Central memory CD8-positive, alpha-beta T cell (primary cell): ENCODE data around the gene UST.

ENCODE experiments used
- ATAC-seq: fragments of 150-1000 bp; cut with Tn5 transposase; replicated peaks from 2 replicates; pipeline ENCODE4 v1.10.0; 2022; ENCODE audit warnings: mild to moderate bottlenecking, moderate FRiP score, moderate number of reproducible peaks; ENCODE audit not compliant: poor library complexity, severe bottlenecking; ENCODE audit errors: extremely low read depth
- DNase-seq, 2 donors: peaks; one replicate each; pipeline ENCODE4 v3.0.0; 2021; ENCODE audit warnings: low spot score in 2 of 2
- H3K27ac Mint-ChIP-seq: one replicate; pipeline ENCODE4 v1.8.0; 2022; ENCODE audit warnings: low read depth, mild to moderate bottlenecking, moderate library complexity, mixed read lengths
- H3K27me3 Mint-ChIP-seq: one replicate; pipeline ENCODE4 v1.8.0; 2022; ENCODE audit warnings: mixed read lengths
- H3K36me3 Mint-ChIP-seq: one replicate; pipeline ENCODE4 v1.8.0; 2022; ENCODE audit warnings: mild to moderate bottlenecking, moderate library complexity, mixed read lengths; ENCODE audit not compliant: insufficient read depth
- H3K4me1 Mint-ChIP-seq: one replicate; pipeline ENCODE4 v1.8.0; 2022; ENCODE audit warnings: mixed read lengths
- H3K4me3 Mint-ChIP-seq: one replicate; pipeline ENCODE4 v1.8.0; 2022; ENCODE audit warnings: mild to moderate bottlenecking, moderate library complexity, mixed read lengths
- H3K9me3 Mint-ChIP-seq: one replicate; pipeline ENCODE4 v1.8.0; 2022; ENCODE audit warnings: mixed read lengths

The UST gene

GRCh38 chr6:149020319-149020718 lies 273.5 kb downstream of the UST start:
- DNase-seq (no peak), ATAC-seq (no peak)
- Mint-ChIP-seq H3K27ac (no peak overlapping the region), H3K4me1 (no peaks in the 10 kb centered on the region), H3K36me3 (peaks cover 24% of the 10 kb centered on the region), H3K4me3 (no peak overlapping the region), H3K27me3 (no peaks in the 10 kb centered on the region), H3K9me3 (no peaks in the 10 kb centered on the region)

- Mint-ChIP-seq H3K27me3 (no peaks in the 10 kb centered on the region), H3K36me3 (peaks cover 23% of the 10 kb centered on the region), H3K4me1 (peaks cover 10% of the 10 kb centered on the region), H3K27ac (no peak overlapping the region), H3K9me3 (no peaks in the 10 kb centered on the region), H3K4me3 (no peak overlapping the region)
- no peak for DNase-seq
- no peak for ATAC-seq
These were observed 277.5 kb downstream of the UST start for GRCh38 chr6:149024361-149024760.

GRCh38 chr6:149025061-149025460 lies 278.2 kb downstream of the UST start:
- Mint-ChIP-seq H3K27me3 (no peaks in the 10 kb centered on the region), H3K4me3 (no peak overlapping the region), H3K36me3 (peaks cover 21% of the 10 kb centered on the region), H3K27ac (no peak overlapping the region), H3K9me3 (no peaks in the 10 kb centered on the region), H3K4me1 (peaks cover 10% of the 10 kb centered on the region)
- no peak for ATAC-seq
- DNase-seq = no peak

GRCh38 chr6:149026530-149026942 lies 279.7 kb downstream of the UST start:
- DNase-seq (no peak), ATAC-seq (no peak)
- H3K9me3 Mint-ChIP-seq = no peaks in the 10 kb centered on the region
- peaks cover 16% of the 10 kb centered on the region for H3K36me3 Mint-ChIP-seq
- H3K4me1 Mint-ChIP-seq = peaks cover 14% of the 10 kb centered on the region
- H3K27me3 Mint-ChIP-seq = no peaks in the 10 kb centered on the region
- no peak overlapping the region for H3K4me3 Mint-ChIP-seq
- no peak overlapping the region for H3K27ac Mint-ChIP-seq

- Mint-ChIP-seq H3K27ac (no peak overlapping the region), H3K9me3 (no peaks in the 10 kb centered on the region), H3K27me3 (no peaks in the 10 kb centered on the region), H3K4me3 (no peak overlapping the region), H3K4me1 (peaks cover 24% of the 10 kb centered on the region), H3K36me3 (peaks cover 13% of the 10 kb centered on the region)
- DNase-seq (no peak), ATAC-seq (no peak)
These were observed 280.7 kb downstream of the UST start for GRCh38 chr6:149027484-149027883.

GRCh38 chr6:149028767-149029405 lies 282.1 kb downstream of the UST start:
- Mint-ChIP-seq H3K27ac (peak overlapping the region; percentile 60), H3K4me3 (no peak overlapping the region), H3K27me3 (no peaks in the 10 kb centered on the region)

GRCh38 chr6:149031201-149031858 lies 284.5 kb downstream of the UST start:
- Mint-ChIP-seq H3K4me3 (peak overlapping the region; percentile 14), H3K27ac (peak overlapping the region; percentile 87), H3K27me3 (no peaks in the 10 kb centered on the region), H3K36me3 (peaks cover 6% of the 10 kb centered on the region), H3K9me3 (no peaks in the 10 kb centered on the region), H3K4me1 (peaks cover 27% of the 10 kb centered on the region)
- DNase-seq (no peak), ATAC-seq (no peak)

More at GRCh38 chr6:149028767-149029405, 282.1 kb downstream of the UST start:
- Mint-ChIP-seq H3K9me3 (no peaks in the 10 kb centered on the region), H3K36me3 (peaks cover 7% of the 10 kb centered on the region), H3K4me1 (peaks cover 27% of the 10 kb centered on the region)
- DNase-seq (peak; percentile 49 to 54), ATAC-seq (no peak)

GRCh38 chr6:149031859-149032598 lies 285.2 kb downstream of the UST start:
- peak; percentile 59 for ATAC-seq
- Mint-ChIP-seq H3K27ac (peak overlapping the region; percentile 87), H3K4me3 (peak overlapping the region; percentile 14), H3K36me3 (peaks cover 6% of the 10 kb centered on the region), H3K4me1 (peaks cover 27% of the 10 kb centered on the region), H3K27me3 (no peaks in the 10 kb centered on the region), H3K9me3 (no peaks in the 10 kb centered on the region)
- DNase-seq = no peak

- H3K4me3 Mint-ChIP-seq = peak overlapping the region; percentile 14
- DNase-seq (no peak), ATAC-seq (no peak)
These were observed 286.0 kb downstream of the UST start for GRCh38 chr6:149032599-149033405.

GRCh38 chr6:149033454-149033853 lies 286.6 kb downstream of the UST start:
- peaks cover 6% of the 10 kb centered on the region for H3K36me3 Mint-ChIP-seq
- H3K27me3 Mint-ChIP-seq = no peaks in the 10 kb centered on the region
- H3K9me3 Mint-ChIP-seq = no peaks in the 10 kb centered on the region
- no peak overlapping the region for H3K27ac Mint-ChIP-seq
- DNase-seq = no peak
- no peak for ATAC-seq
- peaks cover 25% of the 10 kb centered on the region for H3K4me1 Mint-ChIP-seq
- no peak overlapping the region for H3K4me3 Mint-ChIP-seq

More at GRCh38 chr6:149032599-149033405, 286.0 kb downstream of the UST start:
- no peaks in the 10 kb centered on the region for H3K27me3 Mint-ChIP-seq
- peaks cover 6% of the 10 kb centered on the region for H3K36me3 Mint-ChIP-seq
- H3K4me1 Mint-ChIP-seq = peaks cover 27% of the 10 kb centered on the region
- H3K9me3 Mint-ChIP-seq = no peaks in the 10 kb centered on the region
- H3K27ac Mint-ChIP-seq = peak overlapping the region; percentile 87

- no peaks in the 10 kb centered on the region for H3K9me3 Mint-ChIP-seq
- no peaks in the 10 kb centered on the region for H3K27me3 Mint-ChIP-seq
- peaks cover 17% of the 10 kb centered on the region for H3K4me1 Mint-ChIP-seq
- ATAC-seq = no peak
- peaks cover 7% of the 10 kb centered on the region for H3K36me3 Mint-ChIP-seq
- no peak overlapping the region for H3K27ac Mint-ChIP-seq
- DNase-seq = no peak
- H3K4me3 Mint-ChIP-seq = no peak overlapping the region
These were observed 288.9 kb downstream of the UST start for GRCh38 chr6:149035766-149036165.

- no peak overlapping the region for H3K27ac Mint-ChIP-seq
- DNase-seq (no peak), ATAC-seq (no peak)
- no peak overlapping the region for H3K4me3 Mint-ChIP-seq
- peaks cover 10% of the 10 kb centered on the region for H3K36me3 Mint-ChIP-seq
- H3K27me3 Mint-ChIP-seq = no peaks in the 10 kb centered on the region
- no peaks in the 10 kb centered on the region for H3K9me3 Mint-ChIP-seq
- H3K4me1 Mint-ChIP-seq = peaks cover 7% of the 10 kb centered on the region
These were observed 290.3 kb downstream of the UST start for GRCh38 chr6:149037051-149037671.
